Suprapubic skin (tissue), 3 donors: ENCODE results near the gene KIF13A.

ENCODE experiments used
- CTCF ChIP-seq, 2 donors: fragments of 200-600 bp in 1 of 2; fragments of 450-650 bp in 1 of 2; sonication (generic) in 1 of 2; IDR thresholded peaks; one replicate each; pipeline ENCODE4 v1.5.1; 2016 to 2019; ENCODE audit warnings: antibody characterized with exemption in 2 of 2, mild to moderate bottlenecking in 1 of 2, moderate library complexity in 1 of 2
- POLR2A ChIP-seq, 2 donors: fragments of 450-650 bp; IDR thresholded peaks; one replicate each; pipeline ENCODE4 v1.6.1; 2017; ENCODE audit warnings: antibody characterized with exemption in 2 of 2, mild to moderate bottlenecking in 2 of 2, moderate library complexity in 2 of 2

GRCh38 chr6:17983730-17984129 lies 3.7 kb downstream of the KIF13A start:
- TF ChIP-seq POLR2A (IDR thresholded peaks at IDR 0.05) (no peak), CTCF (IDR thresholded peaks at IDR 0.05) (no peak)
